Activated CD4-positive, alpha-beta T cell treated with anti-CD3 and anti-CD28 coated beads for 36 hours (primary cell): ENCODE measurements around the gene NR5A2. TPM values are rescaled to one million over a fixed set of nuclear protein-coding genes. Genes with fewer than 3 reads are reported as not detected.

Experiments used
- ATAC-seq: fragments of 200-7000 bp; cut with Tn5 transposase; one replicate; pipeline ENCODE4 v1.10.0; 2021; ENCODE audit warnings: mild to moderate bottlenecking, moderate library complexity
- CTCF ChIA-PET: fragments of 350-600 bp; sonication (Branson Sonifier 250); formaldehyde crosslinking; loops from one replicate; lab custom pipeline; 2021; ENCODE audit warnings: antibody characterized with exemption; lab: Charles Lee
- POLR2A ChIA-PET: fragments of 350-600 bp; sonication (Branson Sonifier 250); formaldehyde crosslinking; loops from one replicate; lab custom pipeline; 2021; ENCODE audit warnings: antibody characterized with exemption, inconsistent platforms; lab: Charles Lee
- DNase-seq: peaks from one replicate; pipeline ENCODE4 v3.0.0-alpha.2; 2020
- H3K27ac Mint-ChIP-seq: one replicate; pipeline ENCODE4 v1.8.0; 2021; ENCODE audit warnings: mixed read lengths
- H3K27me3 Mint-ChIP-seq: one replicate; pipeline ENCODE4 v1.8.0; 2021; ENCODE audit warnings: mixed read lengths
- H3K36me3 Mint-ChIP-seq: one replicate; pipeline ENCODE4 v1.8.0; 2021; ENCODE audit warnings: low read depth, mixed read lengths
- H3K4me1 Mint-ChIP-seq: one replicate; pipeline ENCODE4 v1.8.0; 2021; ENCODE audit warnings: mixed read lengths
- H3K4me3 Mint-ChIP-seq: one replicate; pipeline ENCODE4 v1.8.0; 2021; ENCODE audit warnings: mild to moderate bottlenecking, moderate library complexity, mixed read lengths
- H3K9me3 Mint-ChIP-seq: one replicate; pipeline ENCODE4 v1.8.0; 2021; ENCODE audit warnings: low read depth, mixed read lengths
- intact Hi-C, 2 experiments: fragments of 100-400 bp; cut with DNase I in 1 of 2; cut with micrococcal nuclease in 1 of 2; formaldehyde crosslinking; loops; one replicate each; pipeline versions ENCODE4 v1.14.2 to v1.15.1; 2022 to 2024; cut with DNase I, micrococcal nuclease
- total RNA-seq, 2 experiments: library from RNA; stranded (reverse); gene quantifications; one replicate each; pipeline ENCODE4 v1.2.3, GENCODE V29; 2021

NR5A2 gene
- total RNA-seq, 2 experiments from 2014 or later, result not detected

DNA sequence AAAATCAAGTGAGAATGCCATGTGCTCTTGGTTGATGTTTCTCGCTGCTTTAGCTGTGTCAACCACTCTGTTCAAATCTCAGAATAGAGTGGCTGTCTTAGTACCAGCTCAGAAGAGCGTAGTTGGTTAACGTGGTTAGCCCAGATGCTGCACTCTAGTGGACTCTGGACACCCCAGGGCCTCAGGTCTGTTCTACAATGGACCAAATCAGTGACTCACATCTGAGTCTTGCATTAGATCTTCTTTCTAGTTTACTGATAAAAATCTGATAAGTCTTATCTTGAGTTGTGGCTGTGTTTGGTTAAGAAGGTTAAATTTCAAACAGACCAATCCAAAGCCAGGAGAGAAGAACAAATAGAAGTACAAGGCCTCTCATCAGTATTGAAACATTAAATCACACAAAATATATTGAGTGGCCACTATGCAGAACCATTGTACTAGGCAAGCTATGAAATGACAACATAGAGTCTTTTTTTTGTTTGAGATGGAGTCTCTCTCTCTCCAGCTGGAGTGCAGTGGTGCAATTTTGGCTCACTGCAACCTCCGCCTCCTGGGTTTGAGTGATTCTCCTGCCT, 104.1 kb downstream of the NR5A2 start:
- Mint-ChIP-seq H3K9me3 (no peaks in the 10 kb centered on the region), H3K4me1 (peaks cover 12% of the 10 kb centered on the region), H3K27ac (no peak overlapping the region), H3K36me3 (no peaks in the 10 kb centered on the region), H3K4me3 (no peak overlapping the region), H3K27me3 (no peaks in the 10 kb centered on the region)
- no peak for DNase-seq
- intact Hi-C loops, result loop anchor here in 1 of 2 experiments (10.0 kb wide), 1 partner anchor 143 kb away; no protein-coding TSS in a partner anchor
- ChIA-PET CTCF (no interaction called here), POLR2A (no interaction called here)
- no peak for ATAC-seq

DNA sequence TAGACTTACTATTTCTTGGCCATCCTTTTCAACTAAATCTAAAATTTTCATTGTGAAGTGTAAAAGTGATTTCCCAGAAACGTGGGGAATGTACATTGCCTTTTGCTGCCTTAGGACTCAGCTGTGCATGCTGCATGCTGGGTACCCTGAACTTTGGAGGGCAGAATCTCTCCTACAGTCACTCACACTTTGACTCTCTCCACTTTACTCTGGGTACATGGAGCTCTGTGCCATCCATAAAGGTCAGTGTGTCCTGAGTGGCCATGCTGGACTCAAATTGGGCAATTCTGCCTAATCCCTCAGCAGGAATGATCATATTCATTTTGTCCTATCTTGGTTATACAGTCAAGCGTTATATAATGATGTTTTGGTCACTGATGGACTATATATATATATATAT, 105.6 kb downstream of the NR5A2 start:
- Mint-ChIP-seq H3K27me3 (no peaks in the 10 kb centered on the region), H3K9me3 (no peaks in the 10 kb centered on the region), H3K4me1 (peaks cover 12% of the 10 kb centered on the region), H3K36me3 (no peaks in the 10 kb centered on the region), H3K27ac (no peak overlapping the region), H3K4me3 (no peak overlapping the region)
- CTCF ChIA-PET, result interaction anchor here (0.7 to 0.8 kb wide), 2 partner anchors 10 to 156 kb away, joined by 3 read pairs; no protein-coding TSS in a partner anchor
- POLR2A ChIA-PET, result interaction anchor here (0.6 kb wide), 1 partner anchor 35 kb away, joined by 6 read pairs; no protein-coding TSS in a partner anchor
- intact Hi-C loops, result loop anchor here in 1 of 2 experiments (10.0 kb wide), 1 partner anchor 142 kb away; no protein-coding TSS in a partner anchor
- ATAC-seq (no peak), DNase-seq (no peak)

DNA sequence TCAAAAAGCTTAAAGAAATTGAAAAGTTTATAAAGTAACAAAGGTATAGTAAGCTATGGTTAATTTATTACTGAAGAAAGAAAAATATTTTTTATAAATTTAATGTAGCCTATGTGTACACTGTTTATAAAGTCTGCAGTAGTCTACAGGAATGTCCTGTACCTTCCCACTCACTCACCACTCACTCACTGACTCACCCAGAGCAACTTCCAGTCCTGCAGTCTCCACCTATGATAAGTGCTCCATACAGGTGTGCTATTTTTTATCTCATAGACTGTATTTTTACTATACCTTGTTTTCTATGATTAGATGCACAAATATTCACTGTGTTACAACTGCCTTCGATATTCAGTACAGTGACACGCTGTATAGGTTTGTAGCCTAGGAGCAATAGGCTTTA, 106.6 kb downstream of the NR5A2 start:
- intact Hi-C loops, result loop anchor here in 1 of 2 experiments (10.0 kb wide), 1 partner anchor 141 kb away; no protein-coding TSS in a partner anchor
- Mint-ChIP-seq H3K4me1 (peaks cover 10% of the 10 kb centered on the region), H3K4me3 (no peak overlapping the region), H3K27ac (no peak overlapping the region), H3K27me3 (no peaks in the 10 kb centered on the region), H3K9me3 (no peaks in the 10 kb centered on the region), H3K36me3 (no peaks in the 10 kb centered on the region)
- no peak for DNase-seq
- POLR2A ChIA-PET, result no interaction called here
- CTCF ChIA-PET, result no interaction called here
- ATAC-seq, result no peak

DNA sequence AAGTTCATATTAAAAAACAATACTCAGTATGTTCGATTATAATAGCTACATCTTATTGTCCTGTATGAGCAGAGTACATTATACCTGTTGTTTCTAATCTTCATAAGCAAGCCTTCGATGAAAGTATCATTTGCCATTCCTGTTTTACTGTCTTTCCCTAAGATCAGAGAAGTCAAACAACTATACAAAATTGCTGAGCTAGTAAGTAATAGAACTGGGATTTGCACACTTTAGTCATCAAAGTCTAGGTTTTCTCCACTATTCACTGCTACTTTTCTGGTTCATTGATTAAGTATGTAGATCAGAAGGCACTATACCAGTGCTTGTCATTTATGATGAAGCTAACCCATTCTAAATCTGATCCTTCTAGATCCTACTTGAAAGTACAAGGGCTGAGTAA, 108.9 kb downstream of the NR5A2 start:
- no peaks in the 10 kb centered on the region for H3K4me1 Mint-ChIP-seq
- ATAC-seq (no peak), DNase-seq (no peak)
- POLR2A ChIA-PET, result no interaction called here
- intact Hi-C loops, result loop anchor here (5.0 to 10.0 kb wide), 2 partner anchors 138 to 449 kb away; no protein-coding TSS in a partner anchor
- H3K27me3 Mint-ChIP-seq, result no peaks in the 10 kb centered on the region
- no peaks in the 10 kb centered on the region for H3K9me3 Mint-ChIP-seq
- no peak overlapping the region for H3K27ac Mint-ChIP-seq
- CTCF ChIA-PET, result interaction anchor here (0.5 to 1.0 kb wide), 3 partner anchors 9 to 171 kb away, joined by 3 to 4 read pairs (median 3); no protein-coding TSS in a partner anchor
- H3K4me3 Mint-ChIP-seq, result no peak overlapping the region
- no peaks in the 10 kb centered on the region for H3K36me3 Mint-ChIP-seq

DNA sequence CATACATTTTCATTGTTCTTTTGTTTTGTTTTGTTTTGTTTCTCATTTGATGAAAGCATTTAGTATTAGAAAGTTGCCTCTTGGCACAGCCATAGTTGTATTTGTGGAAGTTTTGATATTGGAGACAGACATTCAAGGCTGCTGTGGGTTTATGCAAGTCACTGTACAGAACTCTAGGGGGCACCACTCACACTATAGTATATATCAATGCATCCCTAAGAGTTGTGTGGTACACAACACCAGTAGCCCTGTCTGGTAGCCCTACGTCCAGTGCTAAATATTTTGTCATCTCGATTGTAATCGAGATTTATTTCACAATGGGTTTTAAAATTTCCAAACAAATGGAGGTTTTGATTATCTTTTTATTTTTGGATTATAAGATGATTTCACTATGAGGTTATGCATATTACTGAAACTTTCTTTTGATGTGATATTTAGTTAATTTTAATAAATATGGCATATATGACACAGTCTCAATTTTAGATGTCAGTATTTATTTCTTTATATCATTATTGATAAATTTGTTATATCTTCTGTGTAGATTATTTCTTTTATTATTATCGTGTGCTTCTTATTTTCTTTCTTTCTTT, 112.2 kb downstream of the NR5A2 start:
- ATAC-seq, result peak; percentile 88
- CTCF ChIA-PET, result interaction anchor here (0.6 to 2.3 kb wide), 15 partner anchors 14 to 372 kb away, joined by 3 to 7 read pairs (median 3); no protein-coding TSS in a partner anchor

DNA sequence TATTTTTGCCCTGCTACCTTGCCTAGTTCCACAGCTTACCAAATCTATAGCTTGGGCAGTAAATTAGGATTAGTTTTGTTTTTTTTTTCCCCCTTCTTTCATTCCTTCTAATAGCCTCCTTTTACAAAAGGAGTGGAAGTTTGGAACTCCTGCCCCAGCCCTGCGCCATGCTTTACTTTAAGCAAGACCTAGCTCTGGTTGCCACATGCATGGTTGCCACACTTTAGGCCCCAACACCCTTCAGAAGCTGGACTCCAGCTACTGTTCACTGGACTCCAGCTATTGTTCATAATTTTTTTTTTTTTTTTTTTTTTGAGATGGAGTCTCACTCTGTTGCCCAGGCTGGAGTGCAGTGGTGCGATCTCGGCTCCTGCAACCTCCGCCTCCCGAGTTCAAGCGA, 115.8 kb downstream of the NR5A2 start:
- H3K27me3 Mint-ChIP-seq, result no peaks in the 10 kb centered on the region
- H3K9me3 Mint-ChIP-seq, result no peaks in the 10 kb centered on the region

More for the DNA sequence above, 112.2 kb downstream of the NR5A2 start:
- no peaks in the 10 kb centered on the region for H3K4me1 Mint-ChIP-seq
- H3K9me3 Mint-ChIP-seq, result no peaks in the 10 kb centered on the region
- POLR2A ChIA-PET, result no interaction called here
- peak; percentile 39 for DNase-seq
- H3K4me3 Mint-ChIP-seq, result no peak overlapping the region
- H3K27ac Mint-ChIP-seq, result no peak overlapping the region
- intact Hi-C loops, result loop anchor here (1.0 to 10.0 kb wide), 6 partner anchors 135 to 452 kb away; no protein-coding TSS in a partner anchor
- H3K27me3 Mint-ChIP-seq, result no peaks in the 10 kb centered on the region
- no peaks in the 10 kb centered on the region for H3K36me3 Mint-ChIP-seq

DNA sequence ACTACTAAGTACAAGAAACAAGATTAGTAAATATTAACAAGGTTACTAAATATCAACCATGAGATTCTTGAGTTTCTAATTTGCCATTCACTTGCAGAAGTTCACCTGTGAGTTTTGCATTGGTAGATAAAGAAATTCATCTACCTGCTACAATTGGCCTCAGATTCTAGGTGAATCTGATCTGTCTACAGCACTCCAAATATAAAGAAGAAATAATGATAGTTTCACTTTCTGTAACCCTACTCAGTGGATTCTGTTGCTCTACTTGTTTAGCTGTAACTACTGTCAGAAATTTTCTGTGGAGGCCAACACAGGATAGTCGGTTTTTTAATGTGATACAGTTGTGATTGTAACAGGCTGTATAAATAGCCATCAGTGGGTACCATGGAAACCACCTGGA, 118.6 kb downstream of the NR5A2 start:
- intact Hi-C loops, result no loop called here
- ATAC-seq (no peak), DNase-seq (no peak)
- no peak overlapping the region for H3K27ac Mint-ChIP-seq
- H3K4me1 Mint-ChIP-seq, result peaks cover 15% of the 10 kb centered on the region
- H3K4me3 Mint-ChIP-seq, result no peak overlapping the region
- no peaks in the 10 kb centered on the region for H3K36me3 Mint-ChIP-seq
- CTCF ChIA-PET, result interaction anchor here (0.6 kb wide), 1 partner anchor 106 kb away, joined by 4 read pairs; no protein-coding TSS in a partner anchor
- no peaks in the 10 kb centered on the region for H3K27me3 Mint-ChIP-seq
- POLR2A ChIA-PET, result no interaction called here
- H3K9me3 Mint-ChIP-seq, result no peaks in the 10 kb centered on the region

More for the DNA sequence above, 115.8 kb downstream of the NR5A2 start:
- intact Hi-C loops, result no loop called here
- Mint-ChIP-seq H3K36me3 (no peaks in the 10 kb centered on the region), H3K27ac (no peak overlapping the region), H3K4me3 (no peak overlapping the region), H3K4me1 (no peaks in the 10 kb centered on the region)
- POLR2A ChIA-PET, result no interaction called here
- CTCF ChIA-PET, result interaction anchor here (0.7 to 1.4 kb wide), 5 partner anchors 10 to 369 kb away, joined by 3 to 6 read pairs (median 3); no protein-coding TSS in a partner anchor
- ATAC-seq (no peak), DNase-seq (no peak)

DNA sequence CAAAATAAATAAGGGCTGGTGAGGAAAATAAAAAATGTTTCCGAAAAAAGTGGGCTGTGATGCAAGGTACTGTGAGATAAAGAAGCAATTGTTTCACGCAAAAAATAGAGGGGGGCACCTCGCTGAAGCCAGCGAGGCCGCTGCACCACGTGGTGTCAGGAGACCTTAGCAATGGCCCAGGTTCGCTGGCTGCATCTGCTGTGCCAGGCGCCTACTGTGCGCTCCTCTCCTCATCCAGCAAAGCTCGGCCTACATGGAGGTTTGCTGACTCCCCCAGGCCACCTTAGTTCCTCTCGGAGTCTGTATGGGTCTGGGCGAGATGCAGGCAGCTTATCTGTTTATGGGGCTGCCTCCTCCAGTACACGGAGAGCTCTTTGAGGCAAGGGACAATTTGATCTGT, 119.6 kb downstream of the NR5A2 start:
- CTCF ChIA-PET, result no interaction called here
- Mint-ChIP-seq H3K4me3 (no peak overlapping the region), H3K27me3 (no peaks in the 10 kb centered on the region), H3K9me3 (no peaks in the 10 kb centered on the region), H3K4me1 (peaks cover 22% of the 10 kb centered on the region), H3K36me3 (no peaks in the 10 kb centered on the region), H3K27ac (no peak overlapping the region)
- DNase-seq (no peak), ATAC-seq (no peak)
- intact Hi-C loops, result no loop called here
- POLR2A ChIA-PET, result no interaction called here

DNA sequence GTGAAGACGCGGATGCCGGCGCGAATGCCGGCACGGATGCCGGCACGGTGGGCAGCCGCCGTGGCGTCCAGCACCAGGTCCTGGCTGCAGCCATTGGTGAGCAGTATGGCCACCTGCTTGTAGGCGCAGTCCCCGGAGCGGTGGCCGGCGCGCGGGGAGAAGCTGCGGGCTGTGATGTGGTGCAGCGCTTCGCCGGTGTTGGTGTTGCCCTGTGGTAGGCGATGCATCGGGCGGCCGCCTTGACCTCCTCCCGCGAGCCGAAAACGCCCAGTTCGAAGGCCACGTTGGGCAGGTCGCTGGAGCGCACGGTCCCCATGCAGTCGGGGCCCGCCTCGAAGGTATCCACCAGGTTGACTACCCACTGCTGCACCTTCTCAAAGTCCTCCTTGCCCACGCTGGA, 120.2 kb downstream of the NR5A2 start:
- ChIA-PET POLR2A (no interaction called here), CTCF (no interaction called here)

DNA sequence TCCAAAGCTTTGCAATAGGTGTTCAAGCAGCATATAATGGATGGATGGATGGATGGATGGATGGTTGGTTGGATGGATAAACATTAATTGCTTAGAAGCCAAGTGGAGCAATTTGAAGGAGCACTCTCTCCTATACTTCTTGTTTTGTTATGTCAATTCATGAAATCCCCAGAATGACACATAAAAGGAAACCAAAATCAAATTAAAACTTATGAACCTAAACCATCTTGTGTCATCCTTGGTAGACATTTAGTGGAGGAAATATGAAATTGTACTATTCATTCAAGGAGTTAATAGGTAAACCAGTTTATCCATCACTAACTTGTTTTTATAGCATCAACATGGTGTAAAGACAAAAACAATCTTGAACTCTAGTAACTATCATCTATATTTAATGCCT, 122.5 kb downstream of the NR5A2 start:
- no peaks in the 10 kb centered on the region for H3K27me3 Mint-ChIP-seq
- DNase-seq, result no peak

More for the DNA sequence above, 120.2 kb downstream of the NR5A2 start:
- ATAC-seq (no peak), DNase-seq (no peak)
- H3K36me3 Mint-ChIP-seq, result no peaks in the 10 kb centered on the region
- H3K27ac Mint-ChIP-seq, result no peak overlapping the region
- peaks cover 26% of the 10 kb centered on the region for H3K4me1 Mint-ChIP-seq
- H3K9me3 Mint-ChIP-seq, result no peaks in the 10 kb centered on the region
- no peak overlapping the region for H3K4me3 Mint-ChIP-seq
- H3K27me3 Mint-ChIP-seq, result no peaks in the 10 kb centered on the region
- intact Hi-C loops, result no loop called here

DNA sequence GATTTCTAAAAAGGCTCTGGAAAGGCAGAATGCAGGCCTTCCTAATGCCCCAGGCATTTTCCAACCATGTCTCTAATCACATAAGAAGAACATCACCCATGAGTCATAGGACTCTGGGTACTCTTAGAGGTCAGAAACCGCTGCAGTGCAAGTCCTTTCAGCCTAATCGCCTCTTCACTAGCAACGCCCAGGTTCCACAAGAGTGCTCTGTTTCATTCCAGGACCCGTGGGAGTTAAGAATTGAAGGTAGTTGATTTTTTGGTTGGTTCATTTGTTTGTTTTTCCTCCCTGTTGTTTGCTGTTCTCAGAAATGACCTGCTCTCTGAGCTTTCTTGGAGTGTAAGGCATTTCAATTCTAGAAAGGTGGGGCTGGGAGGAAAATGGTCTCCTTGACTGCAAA, 123.2 kb downstream of the NR5A2 start:
- Mint-ChIP-seq H3K4me1 (peaks cover 42% of the 10 kb centered on the region), H3K9me3 (no peaks in the 10 kb centered on the region), H3K27me3 (no peaks in the 10 kb centered on the region), H3K4me3 (no peak overlapping the region), H3K27ac (peak overlapping the region; percentile 5), H3K36me3 (no peaks in the 10 kb centered on the region)
- CTCF ChIA-PET, result no interaction called here
- peak; percentile 25 for DNase-seq
- POLR2A ChIA-PET, result no interaction called here
- ATAC-seq, result no peak
- intact Hi-C loops, result loop anchor here (1.0 to 10.0 kb wide), 7 partner anchors 102 to 322 kb away; partner anchors contain the start of gene ZNF281 (in 1 of the 2)

More for the DNA sequence above, 122.5 kb downstream of the NR5A2 start:
- ATAC-seq, result no peak
- Mint-ChIP-seq H3K4me3 (no peak overlapping the region), H3K27ac (peak overlapping the region; percentile 5), H3K9me3 (no peaks in the 10 kb centered on the region), H3K4me1 (peaks cover 42% of the 10 kb centered on the region), H3K36me3 (no peaks in the 10 kb centered on the region)
- POLR2A ChIA-PET, result no interaction called here
- CTCF ChIA-PET, result no interaction called here
- intact Hi-C loops, result loop anchor here (1.0 to 10.0 kb wide), 7 partner anchors 102 to 322 kb away; partner anchors contain the start of gene ZNF281 (in 1 of the 2)
